ENCODE results near the gene MED25. TPM values are rescaled to one million over a fixed set of nuclear protein-coding genes. Genes with fewer than 3 reads are reported as not detected.

MED25 gene
- total and polyA plus RNA-seq, 2 experiments from 2014 or later = 45.6 to 58.6 TPM

GRCh38 chr19:49800771-49801170, 17.3 kb upstream of the MED25 start:
- Histone ChIP-seq H3K27ac (ENCODE audit: low read depth) (no peak overlapping the region), H3K36me3 (ENCODE audit: insufficient read depth) (no peaks in the 10 kb centered on the region), H3K9me2 (ENCODE audit: insufficient read depth) (no peaks in the 10 kb centered on the region), H3K79me2 (replicated peaks; ENCODE audit: insufficient read depth) (no peaks in the 10 kb centered on the region), H3K4me3 (no peak overlapping the region), H3F3A (replicated peaks; ENCODE audit: low read depth) (peaks cover 20% of the 10 kb centered on the region), H2AFZ (no peak overlapping the region), H3K27me3 (ENCODE audit: insufficient read depth) (no peaks in the 10 kb centered on the region), H3K4me2 (no peak overlapping the region), H4K20me1 (replicated peaks; ENCODE audit: insufficient read depth) (no peaks in the 10 kb centered on the region; the same call in 1 of the 2 replicates), H3K4me1 (ENCODE audit: insufficient read depth) (peaks cover 10% of the 10 kb centered on the region; the same call in 1 of the 2 replicates)
- ATAC-seq (no peak), DNase-seq (ENCODE audit: low spot score) (no peak)
- Mint-ChIP-seq H3K27me3 (ENCODE audit: insufficient read depth, low read depth, poor library complexity) (peaks cover 9% of the 10 kb centered on the region), H3K9me3 (no peaks in the 10 kb centered on the region), H3K4me3 (no peak overlapping the region), H3K36me3 (ENCODE audit: low read depth) (peaks cover 60% of the 10 kb centered on the region), H3K27ac (no peak overlapping the region), H3K4me1 (peaks cover 18% of the 10 kb centered on the region; the same call in 2 of the 3 replicates)
- TF ChIP-seq EZH2phosphoT487 (IDR thresholded peaks at IDR 0.05; ENCODE audit: unreplicated experiment) = no peak
- TF ChIP-seq STAT1 (IDR thresholded peaks at IDR 0.05; ENCODE audit: unreplicated experiment) = no peak
- TF ChIP-seq ZNF462 (CRISPR knock-in tag; IDR thresholded peaks at IDR 0.05) = no peak
- TF ChIP-seq NANOG (IDR thresholded peaks at IDR 0.05; ENCODE audit: borderline replicate concordance) = no peak
- TF ChIP-seq ZNF114 (CRISPR knock-in tag; IDR thresholded peaks at IDR 0.05) = no peak
- no peak for TF ChIP-seq CREB1 (CRISPR knock-in tag; IDR thresholded peaks at IDR 0.05; ENCODE audit: low read depth)
- no peak for TF ChIP-seq ZNF331 (CRISPR knock-in tag; IDR thresholded peaks at IDR 0.05; ENCODE audit: low read depth)
- no peak for TF ChIP-seq EZH2 (IDR thresholded peaks at IDR 0.05; ENCODE audit: low read depth, unreplicated experiment)
- no peak for TF ChIP-seq ETS1 (IDR thresholded peaks at IDR 0.05)
- TF ChIP-seq JUNB (IDR thresholded peaks at IDR 0.05; ENCODE audit: unreplicated experiment) = no peak
- no peak for TF ChIP-seq POLR2AphosphoS5 (IDR thresholded peaks at IDR 0.05; ENCODE audit: low read depth)
- no peak for TF ChIP-seq CTCF (conservative IDR thresholded peaks at IDR 0.05; ENCODE audit: low read depth in 2 of 2)

Data from GM23338 (cell line).